Measurements from ENCODE around the gene ELMO1.

ELMO1 gene

GRCh38 chr7:36928311-36928710 is 520.4 kb downstream of the ELMO1 start:
- no peak for DNase-seq

- DNase-seq, result no peak
Measured at GRCh38 chr7:36925691-36926090, 523.0 kb downstream of the ELMO1 start.

GRCh38 chr7:36925207-36925606 is 523.5 kb downstream of the ELMO1 start:
- DNase-seq, result no peak

- DNase-seq, result no peak
Measured at GRCh38 chr7:36923943-36924436, 524.7 kb downstream of the ELMO1 start.

- no peak for DNase-seq
Measured at GRCh38 chr7:36923185-36923584, 525.5 kb downstream of the ELMO1 start.

- DNase-seq, result no peak
Measured at GRCh38 chr7:36920433-36920832, 528.2 kb downstream of the ELMO1 start.

GRCh38 chr7:36919738-36920137 is 528.9 kb downstream of the ELMO1 start:
- no peak for DNase-seq

GRCh38 chr7:36918591-36918990 is 530.1 kb downstream of the ELMO1 start:
- no peak for DNase-seq

- DNase-seq, result no peak
Measured at GRCh38 chr7:36916619-36917018, 532.0 kb downstream of the ELMO1 start.

GRCh38 chr7:36916116-36916515 is 532.5 kb downstream of the ELMO1 start:
- no peak for DNase-seq

- DNase-seq, result peak in 1 of 2 experiments; percentile 22
Measured at GRCh38 chr7:36911788-36912187, 536.9 kb downstream of the ELMO1 start.

GRCh38 chr7:36910859-36911258 is 537.8 kb downstream of the ELMO1 start:
- DNase-seq, result no peak

GRCh38 chr7:36910401-36910800 is 538.3 kb downstream of the ELMO1 start:
- DNase-seq, result no peak

- DNase-seq, result no peak
Measured at GRCh38 chr7:36906956-36907635, 541.6 kb downstream of the ELMO1 start.

- DNase-seq, result no peak
Measured at GRCh38 chr7:36906448-36906847, 542.2 kb downstream of the ELMO1 start.

GRCh38 chr7:36905841-36906240 is 542.8 kb downstream of the ELMO1 start:
- DNase-seq, result no peak

- no peak for DNase-seq
Measured at GRCh38 chr7:36904802-36905201, 543.9 kb downstream of the ELMO1 start.

- no peak for DNase-seq
Measured at GRCh38 chr7:36904101-36904500, 544.6 kb downstream of the ELMO1 start.

- no peak for DNase-seq
Measured at GRCh38 chr7:36900988-36901710, 547.5 kb downstream of the ELMO1 start.

GRCh38 chr7:36898186-36898585 is 550.5 kb downstream of the ELMO1 start:
- DNase-seq, result no peak

- no peak for DNase-seq
Measured at GRCh38 chr7:36896956-36897590, 551.6 kb downstream of the ELMO1 start.

GRCh38 chr7:36896418-36896817 is 552.2 kb downstream of the ELMO1 start:
- DNase-seq, result no peak

GRCh38 chr7:36895192-36895591 is 553.5 kb downstream of the ELMO1 start:
- no peak for DNase-seq

- no peak for DNase-seq
Measured at GRCh38 chr7:36894190-36894589, 554.5 kb downstream of the ELMO1 start.
